GM13976 (cell line): ENCODE measurements around the gene VARS1.

Source experiments
- DNase-seq: peaks from one replicate; pipeline ENCODE4 v3.0.0; 2012; ENCODE audit warnings: low spot score
- CTCF ChIP-seq: IDR thresholded peaks from 2 replicates; pipeline ENCODE4 v1.5.1; 2012; ENCODE audit warnings: borderline replicate concordance, mild to moderate bottlenecking; ENCODE audit not compliant: insufficient read depth; ENCODE audit errors: extremely low read depth, missing control alignments, control extremely low read depth
- in situ Hi-C: fragments of 300-500 bp; cut with MboI; formaldehyde crosslinking; loops from one replicate; pipeline ENCODE4 v1.12.0; 2022; ENCODE audit warnings: low sequenced_read_pairs, mixed read lengths, inconsistent platforms; ENCODE audit not compliant: unreplicated experiment

Gene VARS1

GRCh38 chr6:31762878-31763618, 32.5 kb downstream of the VARS1 start:
- TF ChIP-seq CTCF: no peak
- in situ Hi-C loops: no loop called here
- no peak for DNase-seq

GRCh38 chr6:31762356-31762755, 33.2 kb downstream of the VARS1 start, which contains the start of gene SAPCD1:
TSS of gene SAPCD1 (plus strand) at chr6:31762656. CDS start at chr6:31763055, 399 bp downstream.
- in situ Hi-C loops: no loop called here
- no peak for TF ChIP-seq CTCF
- DNase-seq: no peak

- DNase-seq: no peak
- no peak for TF ChIP-seq CTCF
- in situ Hi-C loops: no loop called here
Measured at GRCh38 chr6:31761343-31761742, 34.2 kb downstream of the VARS1 start.

- no peak for DNase-seq
- no peak for TF ChIP-seq CTCF
- in situ Hi-C loops: no loop called here
Measured at GRCh38 chr6:31760790-31761189, 34.8 kb downstream of the VARS1 start.

- in situ Hi-C loops: no loop called here
- TF ChIP-seq CTCF: no peak
- DNase-seq: no peak
Measured at GRCh38 chr6:31758281-31758680, 37.3 kb downstream of the VARS1 start.

GRCh38 chr6:31752739-31753319, 42.7 kb downstream of the VARS1 start:
- in situ Hi-C loops: no loop called here
- TF ChIP-seq CTCF: no peak

More at GRCh38 chr6:31752739-31753319, 42.7 kb downstream of the VARS1 start:
- no peak for DNase-seq
